Fibroblast of lung (primary cell): ENCODE data around the gene CIB1. TPM values are rescaled to one million over a fixed set of nuclear protein-coding genes. Genes with fewer than 3 reads are reported as not detected.
"Not testable (repeated sequence)": the region's sequence is repeated elsewhere in the genome, so short reads cannot be mapped to it uniquely, and the experiment has no call there.

ENCODE experiments used
- DNase-seq, 2 donors: peaks; one replicate each; pipeline versions ENCODE4 v3.0.0 to v3.0.0-alpha.2; 2010; ENCODE audit warnings: low read depth in 2 of 2
- H2AFZ ChIP-seq: 2 replicates; pipeline ENCODE4 v1.5.1; 2012; ENCODE audit warnings: low read length, control low read depth, inconsistent platforms
- H3K27ac ChIP-seq: 2 replicates; pipeline ENCODE4 v1.5.1; 2011; ENCODE audit warnings: low read length, control low read depth; ENCODE audit not compliant: insufficient read depth
- H3K27me3 ChIP-seq: 2 replicates; pipeline ENCODE4 v1.5.1; 2011; ENCODE audit warnings: mild to moderate bottlenecking, low read length; ENCODE audit not compliant: control insufficient read depth, insufficient read depth
- H3K36me3 ChIP-seq: 2 replicates; pipeline ENCODE4 v1.5.1; 2011; ENCODE audit warnings: low read length; ENCODE audit not compliant: control insufficient read depth, insufficient read depth
- H3K4me1 ChIP-seq: 2 replicates; pipeline ENCODE4 v1.5.1; 2011; ENCODE audit warnings: low read length; ENCODE audit not compliant: control insufficient read depth, insufficient read depth; ENCODE audit errors: extremely low read depth
- H3K4me2 ChIP-seq: 2 replicates; pipeline ENCODE4 v1.5.1; 2011; ENCODE audit warnings: low read length, control low read depth; ENCODE audit not compliant: insufficient read depth; ENCODE audit errors: extremely low read depth
- H3K4me3 ChIP-seq, 4 experiments: fragments of 200-600 bp in 1 of 4; sonication (generic) in 1 of 4; replicated peaks in 1 of 4; 2 replicates each; pipeline ENCODE4 v1.5.1; 2011 to 2016; ENCODE audit warnings: low read length in 4 of 4, low read depth in 3 of 4, mild to moderate bottlenecking in 3 of 4, control low read depth in 2 of 4, inconsistent platforms in 1 of 4, mixed read lengths in 1 of 4; ENCODE audit not compliant: insufficient read depth in 1 of 4; ENCODE audit errors: control extremely low read depth in 1 of 4
- H3K79me2 ChIP-seq: 2 replicates; pipeline ENCODE4 v1.5.1; 2012; ENCODE audit warnings: mild to moderate bottlenecking, low read length, inconsistent platforms; ENCODE audit not compliant: control insufficient read depth, insufficient read depth
- H3K9ac ChIP-seq: 2 replicates; pipeline ENCODE4 v1.5.1; 2011; ENCODE audit warnings: mild to moderate bottlenecking, low read length, control low read depth; ENCODE audit not compliant: insufficient read depth
- H3K9me3 ChIP-seq: 2 replicates; pipeline ENCODE4 v1.5.1; 2012; ENCODE audit warnings: low read depth, low read length; ENCODE audit not compliant: control insufficient read depth, insufficient read depth
- H4K20me1 ChIP-seq: 2 replicates; pipeline ENCODE4 v1.5.1; 2011; ENCODE audit warnings: low read length; ENCODE audit not compliant: control insufficient read depth, insufficient read depth; ENCODE audit errors: extremely low read depth
- CTCF ChIP-seq, 2 donors: IDR thresholded peaks in 1 of 2; conservative IDR thresholded peaks in 1 of 2; 1 replicate in 1 of 2; 2 replicates in 1 of 2; pipeline ENCODE4 v1.5.1; 2011 to 2012; ENCODE audit warnings: low read length in 2 of 2, control low read depth in 1 of 2, inconsistent platforms in 1 of 2, low read depth in 1 of 2, mild to moderate bottlenecking in 1 of 2
- EZH2 ChIP-seq: IDR thresholded peaks from 2 replicates; pipeline ENCODE4 v1.5.1; 2012; ENCODE audit warnings: low read length, control low read depth, mild to moderate bottlenecking; ENCODE audit errors: missing control alignments
- polyA plus RNA-seq, 2 donors: library from polyadenylated mRNA; depleted of rRNA in 1 of 2; stranded (reverse) in 1 of 2; unstranded in 1 of 2; fragments of >200 nt; gene quantifications; 2 replicates each; pipeline ENCODE4 v1.2.1, GENCODE V29; 2011 to 2012; ENCODE audit warnings: missing spikeins in 1 of 2
- total RNA-seq: library from RNA; depleted of rRNA; stranded (reverse); fragments of >200 nt; gene quantifications from 2 replicates; pipeline ENCODE4 v1.2.1, GENCODE V29; 2014

Gene CIB1
- total and polyA plus RNA-seq, 2 donors (not counting 1 experiment from before 2014, with no cell fraction given): 27.7 to 42.7 TPM

GRCh38 chr15:90188914-90189748, 44.6 kb downstream of the CIB1 start:
- DNase-seq: no peak
- H3K9me3 ChIP-seq: no peaks in the 10 kb centered on the region
- no peak overlapping the region for H2AFZ ChIP-seq
- no peaks in the 10 kb centered on the region for H3K36me3 ChIP-seq
- no peak overlapping the region for H3K27ac ChIP-seq
- no peak overlapping the region for H3K4me3 ChIP-seq
- H3K9ac ChIP-seq: no peak overlapping the region
- H3K27me3 ChIP-seq: no peaks in the 10 kb centered on the region
- H3K4me1 ChIP-seq: peaks cover 13% of the 10 kb centered on the region
- H3K79me2 ChIP-seq: no peaks in the 10 kb centered on the region
- no peak overlapping the region for H3K4me2 ChIP-seq
- TF ChIP-seq EZH2 (no peak), CTCF (conservative IDR thresholded peaks at IDR 0.05 in 1 of 2, IDR thresholded peaks at IDR 0.05 in 1 of 2; ENCODE audit: low read depth in 1 of 2, low read length in 2 of 2) (no peak)
- no peaks in the 10 kb centered on the region for H4K20me1 ChIP-seq

GRCh38 chr15:90188065-90188464, 45.7 kb downstream of the CIB1 start:
- H3K4me1 ChIP-seq, H3K27ac ChIP-seq, H3K9me3 ChIP-seq, H4K20me1 ChIP-seq, H3K36me3 ChIP-seq, DNase-seq, H3K79me2 ChIP-seq, H3K9ac ChIP-seq, H3K27me3 ChIP-seq, H3K4me2 ChIP-seq, H3K4me3 ChIP-seq, H2AFZ ChIP-seq: not testable (repeated sequence)

- Histone ChIP-seq H3K27ac (no peak overlapping the region), H3K9me3 (no peaks in the 10 kb centered on the region), H4K20me1 (no peaks in the 10 kb centered on the region), H3K79me2 (no peaks in the 10 kb centered on the region), H3K4me2 (no peak overlapping the region), H3K36me3 (no peaks in the 10 kb centered on the region), H3K4me1 (peaks cover 8% of the 10 kb centered on the region), H3K9ac (no peak overlapping the region), H3K4me3 (no peak overlapping the region), H3K27me3 (no peaks in the 10 kb centered on the region), H2AFZ (no peak overlapping the region)
- TF ChIP-seq EZH2: no peak
- TF ChIP-seq CTCF (conservative IDR thresholded peaks at IDR 0.05 in 1 of 2, IDR thresholded peaks at IDR 0.05 in 1 of 2; ENCODE audit: low read depth in 1 of 2, low read length in 2 of 2): no peak
- DNase-seq: no peak
Observed at GRCh38 chr15:90187257-90187868, 46.4 kb downstream of the CIB1 start.
